Testis (tissue), 2 donors: ENCODE data around the gene COL6A1.

ENCODE experiments used
- CTCF ChIP-seq, 3 experiments: fragments of 450-650 bp in 2 of 3; fragments of 200-600 bp in 1 of 3; sonication (generic) in 1 of 3; IDR thresholded peaks; one replicate each; pipeline ENCODE4 v1.5.1; 2016 to 2019; ENCODE audit warnings: antibody characterized with exemption in 3 of 3, mild to moderate bottlenecking in 2 of 3, moderate library complexity in 1 of 3
- POLR2A ChIP-seq: fragments of 450-650 bp; IDR thresholded peaks from one replicate; pipeline ENCODE4 v1.6.1; 2017; ENCODE audit warnings: antibody characterized with exemption, mild to moderate bottlenecking, moderate library complexity

- TF ChIP-seq CTCF (IDR thresholded peaks at IDR 0.05) (no peak), POLR2A (no peak)
These were observed 36.1 kb downstream of the COL6A1 start for GRCh38 chr21:46017695-46018094.
